NCI-H1105 (cell line): ENCODE data around the gene KLHL13.
"Not testable (repeated sequence)": the region's sequence is repeated elsewhere in the genome, so short reads cannot be mapped to it uniquely, and the experiment has no call there.

Experiments used
- DNase-seq: peaks from one replicate; lab custom pipeline; 2025; lab: John Stamatoyannopoulos, UW

The KLHL13 gene, protein sequence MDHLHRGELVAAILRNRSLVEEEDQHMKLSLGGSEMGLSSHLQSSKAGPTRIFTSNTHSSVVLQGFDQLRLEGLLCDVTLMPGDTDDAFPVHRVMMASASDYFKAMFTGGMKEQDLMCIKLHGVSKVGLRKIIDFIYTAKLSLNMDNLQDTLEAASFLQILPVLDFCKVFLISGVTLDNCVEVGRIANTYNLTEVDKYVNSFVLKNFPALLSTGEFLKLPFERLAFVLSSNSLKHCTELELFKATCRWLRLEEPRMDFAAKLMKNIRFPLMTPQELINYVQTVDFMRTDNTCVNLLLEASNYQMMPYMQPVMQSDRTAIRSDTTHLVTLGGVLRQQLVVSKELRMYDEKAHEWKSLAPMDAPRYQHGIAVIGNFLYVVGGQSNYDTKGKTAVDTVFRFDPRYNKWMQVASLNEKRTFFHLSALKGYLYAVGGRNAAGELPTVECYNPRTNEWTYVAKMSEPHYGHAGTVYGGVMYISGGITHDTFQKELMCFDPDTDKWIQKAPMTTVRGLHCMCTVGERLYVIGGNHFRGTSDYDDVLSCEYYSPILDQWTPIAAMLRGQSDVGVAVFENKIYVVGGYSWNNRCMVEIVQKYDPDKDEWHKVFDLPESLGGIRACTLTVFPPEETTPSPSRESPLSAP

DNA sequence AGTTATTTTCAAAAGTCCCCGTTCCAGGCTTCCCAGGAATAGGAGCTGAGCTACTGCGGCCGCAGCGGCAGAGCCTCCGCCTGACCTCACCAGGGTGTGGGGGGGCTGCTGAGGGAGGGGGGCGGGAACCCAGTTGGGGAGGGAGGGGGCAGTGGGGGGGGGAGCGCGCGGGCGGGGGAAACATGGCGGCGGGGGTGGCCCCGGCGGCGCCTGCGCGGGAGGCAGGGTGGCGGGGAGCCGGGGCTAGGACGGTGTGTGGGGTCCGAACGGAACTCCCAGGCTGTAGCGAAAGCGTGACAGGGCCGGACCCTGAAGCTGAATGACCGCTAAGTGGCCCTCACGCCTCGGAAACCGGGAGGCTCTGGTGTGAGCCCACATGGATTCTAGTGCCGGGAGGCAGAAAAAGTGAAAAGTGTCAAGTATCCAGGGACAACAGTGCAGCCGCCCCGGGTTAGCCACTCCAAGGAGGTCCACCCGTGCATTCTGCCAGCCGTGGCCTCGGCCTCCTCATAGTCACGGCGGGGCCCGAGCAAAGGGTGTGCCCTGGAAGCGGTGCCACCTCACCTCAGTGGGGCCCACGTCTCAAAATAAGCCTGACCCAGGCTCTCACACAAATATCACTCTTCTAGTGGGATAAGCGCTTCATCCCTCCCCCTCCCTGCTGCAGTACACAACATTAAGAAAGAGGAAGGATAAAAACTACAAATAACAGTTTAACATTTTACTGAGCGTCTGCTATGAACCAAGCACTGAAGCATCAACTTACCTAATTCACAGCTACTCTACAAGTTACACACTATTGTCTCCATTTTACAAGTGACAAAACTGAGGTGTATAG is at the start of gene KLHL13:
Gene KLHL13, minus strand, starts transcription at position 98 of the 838 bp plus-strand sequence. CDS start 88,337 bp downstream, outside the sequence.
- DNase-seq = peak; percentile 23

- DNase-seq = no peak
Measured at GRCh38 chrX:118164138-118164537, 47.5 kb upstream of the KLHL13 start.

GRCh38 chrX:118156953-118157608 is 40.5 kb upstream of the KLHL13 start:
- DNase-seq = no peak

- DNase-seq = no peak
Measured at GRCh38 chrX:118156254-118156952, 39.8 kb upstream of the KLHL13 start.

- DNase-seq = no peak
Measured at GRCh38 chrX:118153270-118153669, 36.7 kb upstream of the KLHL13 start.

GRCh38 chrX:118152721-118153120 is 36.1 kb upstream of the KLHL13 start:
- DNase-seq = no peak

DNA sequence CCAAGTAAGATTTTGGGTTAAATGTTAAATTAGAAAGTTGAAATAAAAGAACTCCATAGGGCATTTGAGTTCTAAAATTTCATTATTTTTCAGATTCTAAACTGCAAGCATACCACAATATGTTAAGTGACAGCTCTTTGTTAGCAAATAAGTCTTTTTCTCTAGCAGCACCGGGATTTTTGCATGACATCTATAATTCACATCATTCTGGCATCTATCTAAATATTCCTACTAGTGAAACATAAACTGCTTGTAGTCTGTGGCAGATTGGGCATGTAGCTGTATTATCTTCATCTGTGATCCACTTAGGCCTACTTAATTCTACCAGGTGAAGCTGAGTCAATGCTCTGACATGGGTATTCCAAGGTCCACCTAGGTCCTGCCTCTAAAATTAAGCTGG is 32.1 kb upstream of the KLHL13 start:
- DNase-seq = no peak

DNA sequence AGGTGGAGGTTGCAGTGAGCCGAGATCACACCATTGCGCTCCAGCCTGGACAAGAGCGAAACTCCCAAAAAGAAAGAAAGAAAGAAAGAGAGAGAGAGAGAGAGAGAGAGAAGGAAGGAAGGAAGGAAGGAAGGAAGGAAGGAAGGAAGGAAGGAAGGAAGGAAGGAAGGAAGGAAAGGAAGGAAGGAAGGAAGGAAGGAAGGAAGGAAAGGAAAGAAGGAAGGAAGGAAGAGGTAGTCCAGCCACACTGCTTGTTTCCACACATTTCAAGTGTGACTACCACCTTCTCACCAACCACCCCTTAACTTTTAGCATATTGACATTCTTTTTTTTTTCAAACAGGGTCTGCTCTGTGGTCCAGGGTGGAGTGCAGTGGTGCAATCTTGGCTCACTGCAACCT is 31.2 kb upstream of the KLHL13 start:
- not testable (repeated sequence) for DNase-seq

- no peak for DNase-seq
Measured at GRCh38 chrX:118143578-118143977, 27.0 kb upstream of the KLHL13 start.

DNA sequence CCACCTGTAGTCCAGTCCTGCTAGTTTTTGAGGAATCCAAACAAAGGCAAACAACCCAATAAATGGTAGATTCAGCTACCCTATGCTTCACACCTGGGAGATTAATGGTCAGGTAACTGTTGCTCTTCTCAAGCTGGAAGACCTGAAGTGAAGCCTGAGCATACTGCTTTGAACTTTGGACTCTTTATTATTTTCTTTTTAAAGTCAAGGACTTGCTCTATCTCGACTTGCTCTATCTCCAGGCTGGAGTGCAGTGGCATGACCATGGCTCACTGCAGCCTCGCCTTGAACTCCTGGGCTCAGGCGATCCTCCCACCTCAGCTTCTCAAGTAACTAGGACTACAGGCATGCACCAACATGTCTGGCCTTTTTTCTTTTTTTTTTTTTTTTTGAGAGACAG is 14.7 kb upstream of the KLHL13 start:
- DNase-seq = no peak

- no peak for DNase-seq
Measured at GRCh38 chrX:118129681-118130080, 13.1 kb upstream of the KLHL13 start.

GRCh38 chrX:118128724-118129123 is 12.1 kb upstream of the KLHL13 start:
- DNase-seq = no peak

DNA sequence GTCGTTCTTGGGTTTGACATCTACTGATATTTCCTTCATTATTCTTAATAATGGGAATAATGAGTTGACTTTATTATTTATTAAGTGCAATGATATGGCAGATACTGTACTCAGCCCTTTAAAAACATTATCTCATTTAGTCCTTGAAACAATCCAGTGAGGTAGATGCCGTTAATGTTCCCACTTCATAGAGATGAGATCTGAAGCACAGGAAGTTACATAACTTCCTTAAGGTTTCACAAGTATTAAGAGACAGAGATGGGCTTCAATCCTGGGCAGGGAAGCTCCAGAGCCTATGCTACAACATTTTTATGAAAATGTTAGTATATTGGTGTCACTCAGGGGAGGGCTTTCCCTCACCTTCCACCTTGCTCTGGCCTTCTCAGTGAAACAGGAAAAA is 9.7 kb upstream of the KLHL13 start:
- DNase-seq = no peak

GRCh38 chrX:118124243-118124642 is 7.6 kb upstream of the KLHL13 start:
- not testable (repeated sequence) for DNase-seq

DNA sequence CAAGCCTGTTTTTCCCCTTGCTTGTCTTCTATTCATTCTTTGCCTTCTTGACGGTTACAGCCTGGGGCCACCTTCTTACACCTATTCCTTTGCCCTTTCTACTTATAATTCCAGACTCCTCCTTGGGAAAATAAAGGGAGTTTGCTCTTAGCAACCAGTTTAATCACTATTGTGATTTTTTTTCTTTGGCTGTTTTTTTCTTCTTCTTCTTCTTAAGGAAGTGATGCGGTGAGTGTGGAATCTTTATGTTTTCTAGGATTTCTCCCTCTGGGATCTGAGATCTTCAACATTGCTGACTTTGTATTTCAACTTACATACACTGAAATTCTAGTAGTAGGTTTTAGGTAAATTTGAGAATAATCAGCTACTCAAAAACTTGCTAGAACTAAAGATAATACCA is 1.1 kb upstream of the KLHL13 start:
- no peak for DNase-seq

DNA sequence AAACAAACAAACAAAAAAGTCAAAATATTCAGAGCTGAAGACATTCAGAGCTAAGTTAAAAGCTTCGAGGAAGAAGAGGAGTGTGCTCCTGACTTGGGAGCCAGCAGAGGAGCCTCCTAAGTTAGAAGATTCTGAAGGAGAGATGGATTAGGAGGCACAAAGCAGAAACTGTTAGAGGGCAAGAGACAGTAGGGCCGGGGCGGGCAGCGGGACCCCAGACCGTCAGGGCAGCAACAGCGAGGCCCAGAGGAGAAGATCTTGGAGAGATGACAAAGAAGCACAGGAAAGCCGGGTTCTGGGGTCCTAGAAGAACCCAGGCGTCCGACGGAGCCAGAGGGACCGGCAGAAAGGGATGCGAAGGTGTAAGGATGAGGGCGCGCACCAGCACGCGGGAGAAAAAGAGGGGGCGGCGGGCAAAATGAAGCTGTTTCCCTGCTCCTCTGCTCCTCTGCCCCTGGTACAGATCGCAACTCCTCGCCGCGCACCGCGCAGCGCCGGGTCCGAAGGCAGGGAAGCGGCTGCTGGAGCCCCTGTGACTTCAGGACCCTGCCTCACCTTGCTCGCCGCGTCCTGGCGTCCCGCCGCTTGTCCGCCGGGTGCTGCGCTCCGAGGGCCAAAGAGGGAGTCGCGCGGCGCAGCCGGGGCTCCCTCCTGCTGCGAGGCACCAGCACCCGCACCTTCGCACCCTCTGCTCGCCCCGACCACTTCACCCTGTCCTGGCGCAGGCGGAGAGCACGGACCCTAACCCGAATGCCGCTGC is 477 bp downstream of the KLHL13 start:
- DNase-seq = peak; percentile 25

GRCh38 chrX:118114971-118115370 is 1.6 kb downstream of the KLHL13 start:
- DNase-seq = no peak

DNA sequence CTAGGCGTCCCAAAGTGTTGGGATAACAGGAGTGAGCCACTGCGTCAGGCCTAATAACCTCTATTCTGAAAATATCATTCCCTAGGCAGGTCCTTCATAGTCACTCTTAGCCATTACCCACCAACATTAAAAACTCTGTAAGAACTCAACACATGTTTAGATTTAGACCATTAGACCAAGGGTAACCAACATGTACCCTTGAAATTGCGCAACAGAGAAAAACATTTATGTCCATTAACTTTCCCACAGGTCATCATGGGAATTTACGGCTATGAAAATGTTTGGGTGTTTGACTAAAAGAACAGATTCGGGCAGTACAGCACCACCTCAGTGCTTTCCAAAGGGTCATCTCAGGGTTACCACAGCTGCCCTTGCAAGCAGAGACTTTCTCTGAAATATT is 7.5 kb downstream of the KLHL13 start:
- no peak for DNase-seq

GRCh38 chrX:118108304-118108703 is 8.3 kb downstream of the KLHL13 start:
- DNase-seq = no peak

DNA sequence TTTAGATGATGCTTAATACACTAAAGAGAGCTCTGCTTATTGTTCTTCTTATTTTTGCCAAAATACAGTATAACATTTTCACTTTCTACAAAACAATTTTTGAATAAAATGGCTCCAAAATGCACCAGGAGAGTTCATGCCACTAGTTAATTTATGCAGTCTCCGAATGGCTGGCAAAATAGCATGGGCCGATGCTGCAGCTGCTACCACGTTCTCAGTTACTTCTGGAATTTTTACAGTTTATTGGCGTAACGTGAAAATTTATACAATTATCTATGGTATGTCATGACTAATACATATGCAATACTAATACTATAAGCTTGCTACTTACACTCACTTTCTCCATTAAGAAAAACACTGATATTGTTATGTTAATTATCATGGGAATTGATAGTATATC is 16.5 kb downstream of the KLHL13 start:
- no peak for DNase-seq

DNA sequence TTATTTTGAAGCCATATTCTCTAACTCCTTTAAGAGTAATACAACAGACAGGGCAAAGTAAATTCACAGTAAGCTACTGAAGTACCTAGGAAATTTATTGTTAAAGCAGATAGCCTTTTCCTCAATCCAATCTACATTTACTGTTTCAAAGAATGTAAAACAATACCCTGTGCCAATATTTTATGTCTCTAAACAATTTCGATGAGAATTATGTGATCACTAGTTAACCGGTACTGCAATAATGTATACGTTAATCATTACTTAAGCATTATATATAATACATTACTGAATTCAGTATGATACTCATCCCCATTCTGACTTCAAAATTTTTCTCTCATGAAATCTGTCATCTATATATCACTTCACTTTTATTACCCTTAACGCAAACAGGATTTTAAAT is 28.5 kb downstream of the KLHL13 start:
- no peak for DNase-seq
